T-cell (primary cell): Measurements from ENCODE around the gene CASZ1. TPM values are rescaled to one million over a fixed set of nuclear protein-coding genes. Genes with fewer than 3 reads are reported as not detected.

ENCODE experiments used
- ATAC-seq, 4 experiments: fragments of 200-7000 bp in 3 of 4; fragments of 150-1000 bp in 1 of 4; cut with Tn5 transposase; replicated peaks in 1 of 4; 1 replicate in 3 of 4; 2 replicates in 1 of 4; pipeline ENCODE4 v1.10.0; 2021; ENCODE audit warnings: moderate library complexity in 3 of 4, mild to moderate bottlenecking in 2 of 4, moderate number of reproducible peaks in 1 of 4
- CTCF ChIA-PET, 2 donors: fragments of 300-600 bp; sonication (Branson Sonifier 250); formaldehyde crosslinking; loops; one replicate each; lab custom pipeline; 2022; ENCODE audit warnings: antibody characterized with exemption in 2 of 2; lab: Charles Lee
- POLR2A ChIA-PET, 2 donors: fragments of 300-600 bp; sonication (Branson Sonifier 250); formaldehyde crosslinking; loops; one replicate each; lab custom pipeline; 2022; ENCODE audit warnings: antibody characterized with exemption in 2 of 2; lab: Charles Lee
- DNase-seq, 35 experiments: peaks; one replicate each; pipeline versions ENCODE4 v3.0.0 to v3.0.0-alpha.2; 2013 to 2023
- H3K27ac ChIP-seq: one replicate; pipeline ENCODE4 v1.5.1; 2013; ENCODE audit warnings: low read length
- H3K27me3 ChIP-seq, 2 experiments: replicated peaks in 1 of 2; 1 replicate in 1 of 2; 2 replicates in 1 of 2; pipeline versions ENCODE4 v1.6.1 to v1.7.0; 2013; ENCODE audit warnings: low read length in 1 of 2, mixed read lengths in 1 of 2; ENCODE audit not compliant: control insufficient read depth in 2 of 2, insufficient read depth in 2 of 2; ENCODE audit errors: extremely low read depth in 1 of 2
- H3K36me3 ChIP-seq, 2 donors: 1 replicate in 1 of 2; 2 replicates in 1 of 2; pipeline versions ENCODE4 v1.6.1 to v1.7.0; 2013; ENCODE audit warnings: low read length in 1 of 2; ENCODE audit not compliant: control insufficient read depth in 2 of 2, insufficient read depth in 1 of 2; ENCODE audit errors: extremely low read depth in 1 of 2
- H3K4me1 ChIP-seq, 2 experiments: 1 replicate in 1 of 2; 2 replicates in 1 of 2; pipeline versions ENCODE4 v1.6.1 to v1.7.0; 2013; ENCODE audit warnings: low read length in 2 of 2, mixed read lengths in 1 of 2; ENCODE audit not compliant: insufficient read depth in 2 of 2, control insufficient read depth in 1 of 2; ENCODE audit errors: extremely low read depth in 1 of 2
- H3K4me3 ChIP-seq, 2 donors: 1 replicate in 1 of 2; 2 replicates in 1 of 2; pipeline versions ENCODE4 v1.5.1 to v1.7.0; 2013; ENCODE audit warnings: mild to moderate bottlenecking in 2 of 2, low read length in 1 of 2, moderate library complexity in 1 of 2; ENCODE audit not compliant: control insufficient read depth in 1 of 2; ENCODE audit errors: extremely low read depth in 1 of 2
- H3K9me3 ChIP-seq: 2 replicates; pipeline ENCODE4 v1.7.0; 2013
- H3K27ac Mint-ChIP-seq, 2 donors: one replicate each; pipeline ENCODE4 v1.8.0; 2020 to 2021; ENCODE audit warnings: mild to moderate bottlenecking in 2 of 2, mixed read lengths in 2 of 2
- H3K27me3 Mint-ChIP-seq, 2 donors: one replicate each; pipeline ENCODE4 v1.8.0; 2021 to 2022; ENCODE audit warnings: mixed read lengths in 2 of 2
- H3K36me3 Mint-ChIP-seq: one replicate; pipeline ENCODE4 v1.8.0; 2021; ENCODE audit warnings: mixed read lengths
- H3K4me1 Mint-ChIP-seq, 3 donors: one replicate each; pipeline ENCODE4 v1.8.0; 2020 to 2022; ENCODE audit warnings: mixed read lengths in 3 of 3, mild to moderate bottlenecking in 1 of 3
- H3K4me3 Mint-ChIP-seq, 3 donors: one replicate each; pipeline ENCODE4 v1.8.0; 2020 to 2022; ENCODE audit warnings: mild to moderate bottlenecking in 3 of 3, mixed read lengths in 3 of 3, moderate library complexity in 3 of 3
- H3K9me3 Mint-ChIP-seq, 3 donors: one replicate each; pipeline ENCODE4 v1.8.0; 2020 to 2022; ENCODE audit warnings: mixed read lengths in 3 of 3
- whole genome bisulfite sequencing: methylation state at CpG from one replicate; pipeline ENCODE4 v1.1.5; 2013; ENCODE audit warnings: missing lambda C conversion rate; ENCODE audit not compliant: insufficient coverage; 5-methylcytosine and 5-hydroxymethylcytosine counted together
- total RNA-seq, 35 experiments: library from RNA in 6 of 35; stranded (reverse) in 6 of 35; fragments of 120-200 nt in 1 of 35; gene quantifications; one replicate each; pipeline versions ENCODE4 v1.2.1 to v1.2.4 and lab custom pipeline; 2013 to 2026

Gene CASZ1
- total RNA-seq, 5 donors from 2014 or later (not counting 1 experiment from before 2014, with no cell fraction given) = 12.9 to 23.0 (median 14.3) TPM

GRCh38 chr1:10836726-10837125 lies 40.3 kb upstream of the CASZ1 start:
- POLR2A ChIA-PET = no interaction called here
- 92% methylated on average over 8 of the region's 11 CpGs for WGBS
- H3K27ac Mint-ChIP-seq = no peak overlapping the region

GRCh38 chr1:10835822-10836421 lies 39.5 kb upstream of the CASZ1 start:
- POLR2A ChIA-PET = no interaction called here
- H3K27me3 ChIP-seq = peaks cover 0 to 66% of the 10 kb centered on the region in 2 experiments
- no peaks in the 10 kb centered on the region for H3K36me3 Mint-ChIP-seq
- 24% methylated on average over 27 of the region's 31 CpGs for WGBS
- H3K4me1 Mint-ChIP-seq = peaks cover 0 to 2% (median 1%) of the 10 kb centered on the region in 3 donors
- no peak overlapping the region for H3K4me3 Mint-ChIP-seq
- no peak overlapping the region for H3K27ac Mint-ChIP-seq
- CTCF ChIA-PET = no interaction called here
- peaks cover 0 to 7% of the 10 kb centered on the region in 2 experiments for H3K4me1 ChIP-seq
- H3K36me3 ChIP-seq = no peaks in the 10 kb centered on the region
- ATAC-seq (no peak), DNase-seq (no peak)
- no peaks in the 10 kb centered on the region for H3K9me3 ChIP-seq
- H3K9me3 Mint-ChIP-seq = no peaks in the 10 kb centered on the region
- no peak overlapping the region for H3K27ac ChIP-seq
- peaks cover 32 to 52% of the 10 kb centered on the region in 2 donors for H3K27me3 Mint-ChIP-seq
- H3K4me3 ChIP-seq = no peak overlapping the region

More at GRCh38 chr1:10836726-10837125, 40.3 kb upstream of the CASZ1 start:
- peaks cover 0 to 7% of the 10 kb centered on the region in 2 experiments for H3K4me1 ChIP-seq
- ATAC-seq = no peak
- no peak overlapping the region for H3K4me3 Mint-ChIP-seq
- CTCF ChIA-PET = no interaction called here
- H3K9me3 Mint-ChIP-seq = no peaks in the 10 kb centered on the region
- peaks cover 32 to 52% of the 10 kb centered on the region in 2 donors for H3K27me3 Mint-ChIP-seq
- H3K36me3 Mint-ChIP-seq = no peaks in the 10 kb centered on the region
- H3K36me3 ChIP-seq = no peaks in the 10 kb centered on the region
- H3K27ac ChIP-seq = no peak overlapping the region
- H3K4me3 ChIP-seq = no peak overlapping the region
- H3K27me3 ChIP-seq = peaks cover 0 to 60% of the 10 kb centered on the region in 2 experiments
- H3K4me1 Mint-ChIP-seq = peaks cover 0 to 2% (median 1%) of the 10 kb centered on the region in 3 donors
- DNase-seq = no peak
- H3K9me3 ChIP-seq = no peaks in the 10 kb centered on the region

- H3K27me3 ChIP-seq = peaks cover 0 to 66% of the 10 kb centered on the region in 2 experiments
- no peak overlapping the region for H3K27ac ChIP-seq
- DNase-seq (no peak), ATAC-seq (no peak)
- WGBS = 19% methylated on average over 5 of the region's 12 CpGs
- H3K4me3 Mint-ChIP-seq = no peak overlapping the region
- H3K27ac Mint-ChIP-seq = no peak overlapping the region
- no peaks in the 10 kb centered on the region for H3K36me3 ChIP-seq
- peaks cover 0 to 7% of the 10 kb centered on the region in 2 experiments for H3K4me1 ChIP-seq
- H3K4me1 Mint-ChIP-seq = peaks cover 0 to 4% (median 1%) of the 10 kb centered on the region in 3 donors
- no peaks in the 10 kb centered on the region for H3K9me3 ChIP-seq
- no peaks in the 10 kb centered on the region for H3K36me3 Mint-ChIP-seq
- POLR2A ChIA-PET = no interaction called here
- CTCF ChIA-PET = no interaction called here
- H3K4me3 ChIP-seq = no peak overlapping the region
- peaks cover 32 to 51% of the 10 kb centered on the region in 2 donors for H3K27me3 Mint-ChIP-seq
- H3K9me3 Mint-ChIP-seq = no peaks in the 10 kb centered on the region
Observed at GRCh38 chr1:10835421-10835820, 39.0 kb upstream of the CASZ1 start.

GRCh38 chr1:10834770-10835412 lies 38.4 kb upstream of the CASZ1 start:
- Mint-ChIP-seq H3K9me3 (no peaks in the 10 kb centered on the region), H3K36me3 (no peaks in the 10 kb centered on the region), H3K27ac (no peak overlapping the region), H3K4me3 (no peak overlapping the region), H3K27me3 (peaks cover 32 to 47% of the 10 kb centered on the region in 2 donors), H3K4me1 (peaks cover 0 to 4% (median 1%) of the 10 kb centered on the region in 3 donors)
- Histone ChIP-seq H3K9me3 (no peaks in the 10 kb centered on the region), H3K27ac (no peak overlapping the region), H3K27me3 (peaks cover 0 to 64% of the 10 kb centered on the region in 2 experiments), H3K36me3 (no peaks in the 10 kb centered on the region), H3K4me1 (peaks cover 0 to 7% of the 10 kb centered on the region in 2 experiments), H3K4me3 (no peak overlapping the region)
- 51% methylated on average over 4 of the region's 16 CpGs for WGBS
- CTCF ChIA-PET = no interaction called here
- POLR2A ChIA-PET = no interaction called here
- no peak for ATAC-seq
- DNase-seq = no peak

GRCh38 chr1:10833630-10834557 lies 37.4 kb upstream of the CASZ1 start:
- peaks cover 0 to 7% of the 10 kb centered on the region in 2 experiments for H3K4me1 ChIP-seq
- peaks cover 0 to 61% of the 10 kb centered on the region in 2 experiments for H3K27me3 ChIP-seq
- no peak overlapping the region for H3K4me3 Mint-ChIP-seq
- ATAC-seq (no peak), DNase-seq (peak in 1 of 35 experiments; percentile 4)
- no peak overlapping the region for H3K27ac ChIP-seq
- H3K36me3 ChIP-seq = no peaks in the 10 kb centered on the region
- H3K27me3 Mint-ChIP-seq = peaks cover 28 to 43% of the 10 kb centered on the region in 2 donors
- no peaks in the 10 kb centered on the region for H3K9me3 ChIP-seq
- CTCF ChIA-PET = no interaction called here
- H3K27ac Mint-ChIP-seq = no peak overlapping the region
- H3K36me3 Mint-ChIP-seq = no peaks in the 10 kb centered on the region
- H3K4me3 ChIP-seq = no peak overlapping the region
- WGBS = 85% methylated on average over 5 of the region's 9 CpGs
- no peaks in the 10 kb centered on the region for H3K9me3 Mint-ChIP-seq
- H3K4me1 Mint-ChIP-seq = peaks cover 0 to 4% (median 1%) of the 10 kb centered on the region in 3 donors
- POLR2A ChIA-PET = no interaction called here

- WGBS = 90% methylated on average over 2 of the region's 3 CpGs
- Mint-ChIP-seq H3K36me3 (no peaks in the 10 kb centered on the region), H3K27me3 (peaks cover 24 to 41% of the 10 kb centered on the region in 2 donors), H3K4me3 (no peak overlapping the region), H3K4me1 (peaks cover 0 to 4% (median 1%) of the 10 kb centered on the region in 3 donors), H3K9me3 (no peaks in the 10 kb centered on the region), H3K27ac (no peak overlapping the region)
- POLR2A ChIA-PET = no interaction called here
- Histone ChIP-seq H3K4me1 (peaks cover 0 to 7% of the 10 kb centered on the region in 2 experiments), H3K9me3 (no peaks in the 10 kb centered on the region), H3K4me3 (no peak overlapping the region), H3K27ac (no peak overlapping the region), H3K27me3 (peaks cover 0 to 60% of the 10 kb centered on the region in 2 experiments), H3K36me3 (no peaks in the 10 kb centered on the region)
- CTCF ChIA-PET = no interaction called here
- no peak for ATAC-seq
- DNase-seq = no peak
Observed at GRCh38 chr1:10832703-10833102, 36.3 kb upstream of the CASZ1 start.
